HL-60/S4 (cell line): ENCODE data around the gene ZC2HC1C.

ENCODE experiments used
- in situ Hi-C: fragments of 300-500 bp; cut with MboI; formaldehyde crosslinking; loops from 2 replicates; pipeline ENCODE4 v1.14.3; 2022; ENCODE audit warnings: low sequenced_read_pairs

The ZC2HC1C gene

DNA sequence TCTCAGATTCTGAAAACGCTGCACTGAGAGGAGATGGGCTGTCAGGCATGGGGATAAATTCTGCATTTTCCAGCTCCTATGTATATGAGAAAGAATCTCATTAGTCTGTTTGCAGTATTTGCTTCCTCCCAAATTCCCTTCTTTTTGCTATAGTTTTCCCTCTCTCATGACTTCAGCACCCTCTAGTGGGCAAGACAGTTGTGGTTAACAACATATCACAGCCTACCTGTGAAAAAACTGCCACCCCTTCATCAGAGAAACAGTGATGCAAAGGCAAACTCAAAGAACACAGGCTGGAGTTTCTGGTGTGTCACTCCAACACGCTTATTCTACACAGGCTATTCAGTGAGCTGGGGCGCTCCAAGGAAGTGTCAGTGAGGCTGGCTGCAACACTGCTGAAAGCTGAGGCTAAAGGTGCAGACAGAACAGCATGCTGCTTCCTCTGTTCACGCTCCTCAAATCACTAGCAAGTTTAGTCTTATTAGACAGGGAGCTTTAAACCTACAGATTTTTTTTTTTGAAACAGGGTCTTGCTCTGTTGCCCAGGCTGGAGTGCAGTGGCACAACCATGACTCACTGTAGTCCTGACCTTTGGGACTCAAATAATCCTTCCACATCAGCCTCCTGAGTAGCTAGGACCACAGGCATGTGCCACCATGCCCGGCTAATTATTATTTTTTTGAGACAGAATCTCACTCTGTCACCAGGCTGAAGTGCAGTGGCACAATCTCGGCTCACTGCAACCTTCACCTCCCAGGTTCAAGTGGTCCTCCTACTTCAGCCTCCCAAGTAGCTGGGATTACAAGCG is 19.3 kb downstream of the ZC2HC1C start:
- in situ Hi-C loops, result loop anchor here (25.0 kb wide), 1 partner anchor 176 kb away; the partner anchor contains the start of gene RPS6KL1

DNA sequence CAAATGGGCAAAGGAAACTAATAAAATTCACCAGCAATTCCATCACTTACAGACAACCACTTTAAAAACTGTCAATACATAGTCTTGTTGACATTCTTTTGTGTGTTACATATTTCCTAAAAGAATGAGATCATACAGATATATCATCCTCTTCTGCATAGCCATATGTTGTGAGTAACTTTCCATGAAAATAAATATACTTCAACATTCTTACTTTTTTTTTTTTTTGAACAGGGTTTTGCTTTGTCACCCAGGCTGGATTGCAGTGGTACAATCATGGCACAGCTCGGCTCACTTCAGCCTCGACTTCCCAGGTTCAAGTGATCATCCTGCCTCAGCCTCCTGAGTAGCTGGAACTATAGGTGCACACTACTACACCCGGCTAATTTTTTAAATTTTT is 20.9 kb downstream of the ZC2HC1C start:
- in situ Hi-C loops, result loop anchor here (25.0 kb wide), 1 partner anchor 178 kb away; the partner anchor contains the start of gene RPS6KL1

DNA sequence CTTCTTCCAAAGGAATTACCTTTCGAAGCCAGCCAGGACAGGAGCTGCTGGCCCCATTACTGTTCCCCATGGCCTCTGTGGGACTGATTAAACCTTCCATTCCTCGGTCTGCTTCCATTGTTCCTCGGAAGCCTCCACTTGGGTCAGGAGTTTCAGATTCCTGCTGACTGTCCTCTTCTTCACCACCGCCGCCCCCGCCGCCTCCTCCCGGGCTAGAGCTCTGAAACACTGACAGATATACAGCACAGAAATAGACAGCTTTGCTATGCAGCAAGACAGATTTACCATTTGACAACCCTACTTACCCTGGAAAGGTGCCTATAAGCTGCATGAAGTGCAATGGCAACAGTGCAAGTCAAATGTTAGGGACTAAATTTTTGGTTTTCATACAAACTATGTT is 21.8 kb downstream of the ZC2HC1C start:
- in situ Hi-C loops, result loop anchor here (25.0 kb wide), 1 partner anchor 179 kb away; the partner anchor contains the start of gene RPS6KL1

DNA sequence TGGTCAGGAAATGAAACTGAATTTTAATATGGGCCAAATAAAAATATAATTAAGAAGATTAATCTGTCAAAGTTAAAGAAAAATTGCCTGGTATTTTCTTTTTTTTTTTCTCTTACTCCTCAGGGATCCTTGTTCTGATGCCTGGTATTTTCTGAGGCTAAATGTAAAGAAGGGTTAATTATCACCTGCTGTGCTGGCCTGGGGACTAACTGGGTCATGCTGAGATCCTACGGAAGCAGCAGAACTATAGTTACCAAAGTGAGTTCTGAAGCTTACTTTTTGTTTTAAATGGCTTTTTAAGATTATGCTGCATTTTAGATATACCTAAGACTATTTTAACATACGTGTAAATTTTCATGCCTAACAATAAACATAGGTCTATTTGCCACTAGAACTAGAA is 23.3 kb downstream of the ZC2HC1C start:
- in situ Hi-C loops, result loop anchor here (25.0 kb wide), 1 partner anchor 180 kb away; the partner anchor contains the start of gene RPS6KL1

DNA sequence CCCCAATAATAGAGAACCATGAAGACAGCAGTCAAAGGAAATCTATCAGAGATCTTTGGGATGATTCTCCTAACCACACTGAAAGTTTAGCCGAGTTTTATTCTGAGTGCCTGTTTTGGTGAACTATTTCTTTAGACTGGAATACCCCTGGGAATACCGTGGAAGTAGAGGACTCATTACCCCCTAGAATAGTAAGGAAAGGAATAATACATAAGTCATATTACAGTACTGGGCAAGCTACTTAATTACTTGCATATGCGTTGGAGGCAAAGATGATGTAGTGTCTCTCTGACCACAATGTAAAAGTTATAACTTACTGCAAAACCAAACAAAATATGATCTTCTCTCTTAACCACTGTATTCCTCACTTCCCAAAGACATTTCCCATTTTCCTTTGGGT is 25.5 kb downstream of the ZC2HC1C start:
- in situ Hi-C loops, result loop anchor here (25.0 kb wide), 1 partner anchor 183 kb away; the partner anchor contains the start of gene RPS6KL1

DNA sequence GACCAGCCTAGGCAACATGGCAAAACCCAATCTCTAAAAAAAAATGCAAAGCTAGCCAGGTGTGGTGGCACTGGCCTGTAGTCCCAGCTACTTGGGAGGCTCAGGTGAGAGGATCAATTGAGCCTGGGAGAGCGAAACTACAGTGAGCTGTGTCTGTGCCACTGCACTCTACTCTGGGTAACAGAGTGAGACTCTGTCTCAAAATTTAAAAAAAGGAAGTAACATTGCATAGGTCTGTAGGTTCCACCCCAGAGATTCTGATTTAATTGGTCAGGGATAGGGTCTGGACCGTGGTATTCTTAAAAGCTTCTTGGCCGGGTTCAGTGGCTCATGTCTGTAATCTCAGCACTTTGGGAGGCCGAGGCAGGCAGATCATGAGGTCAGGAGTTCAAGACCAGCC is 26.2 kb downstream of the ZC2HC1C start:
- in situ Hi-C loops, result loop anchor here (25.0 kb wide), 1 partner anchor 183 kb away; the partner anchor contains the start of gene RPS6KL1

DNA sequence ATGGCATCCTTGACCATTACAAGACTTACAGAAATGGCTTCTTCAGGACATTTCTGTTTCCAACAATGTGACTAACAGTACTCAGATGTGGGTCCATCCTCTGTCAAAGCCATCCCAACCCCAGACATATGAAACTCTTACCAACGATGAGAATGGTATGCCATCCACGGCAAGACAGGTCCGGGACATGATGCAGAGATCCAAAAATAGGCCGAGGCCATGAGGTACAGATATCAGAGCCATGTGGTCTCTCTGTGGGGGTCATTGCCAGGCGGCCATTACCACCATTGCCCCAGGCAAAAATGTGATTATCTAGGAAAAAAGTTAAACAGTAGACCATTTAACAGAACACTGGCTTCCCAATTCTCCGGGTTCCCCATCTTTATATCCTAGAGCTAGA is 27.5 kb downstream of the ZC2HC1C start:
- in situ Hi-C loops, result loop anchor here (25.0 kb wide), 1 partner anchor 185 kb away; the partner anchor contains the start of gene RPS6KL1

DNA sequence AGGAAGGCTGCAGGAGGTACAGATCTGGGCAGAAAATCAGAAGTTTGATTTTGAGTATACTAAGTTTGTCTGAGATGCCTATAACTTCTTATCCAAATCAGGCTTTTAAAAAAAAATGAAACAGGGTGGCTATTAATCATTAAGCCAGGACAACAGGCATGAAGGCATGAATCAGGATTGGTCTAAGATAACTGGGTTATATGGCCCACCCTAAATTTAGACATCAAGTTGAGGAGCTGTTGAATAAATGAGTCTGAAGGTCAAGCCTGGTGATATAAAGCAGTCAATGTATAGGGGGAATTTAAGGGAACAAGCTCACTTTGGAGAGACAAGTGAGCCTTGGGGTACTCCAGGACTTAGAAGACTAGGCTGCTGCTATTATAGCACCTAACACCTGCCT is 28.8 kb downstream of the ZC2HC1C start:
- in situ Hi-C loops, result loop anchor here (25.0 kb wide), 1 partner anchor 186 kb away; the partner anchor contains the start of gene RPS6KL1

DNA sequence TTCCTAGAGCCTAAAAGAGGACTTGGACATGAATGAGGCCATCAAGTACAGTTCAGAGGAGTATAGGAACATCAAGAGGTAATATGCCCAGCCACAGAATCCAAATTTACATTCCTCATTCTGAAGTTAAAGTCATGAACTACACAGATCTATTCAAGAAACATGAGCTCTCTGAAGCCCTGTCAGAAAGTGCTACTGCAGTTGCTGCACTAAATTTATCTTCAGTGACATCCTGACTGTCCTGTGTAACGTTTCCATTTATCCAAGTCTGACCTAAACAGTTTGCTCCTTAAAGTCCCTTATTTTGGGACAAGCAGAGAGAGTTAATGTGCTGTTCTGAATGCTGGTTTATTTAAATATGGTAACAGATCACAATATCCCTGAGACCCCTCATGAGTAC is 29.2 kb downstream of the ZC2HC1C start:
- in situ Hi-C loops, result loop anchor here (25.0 kb wide), 1 partner anchor 186 kb away; the partner anchor contains the start of gene RPS6KL1

DNA sequence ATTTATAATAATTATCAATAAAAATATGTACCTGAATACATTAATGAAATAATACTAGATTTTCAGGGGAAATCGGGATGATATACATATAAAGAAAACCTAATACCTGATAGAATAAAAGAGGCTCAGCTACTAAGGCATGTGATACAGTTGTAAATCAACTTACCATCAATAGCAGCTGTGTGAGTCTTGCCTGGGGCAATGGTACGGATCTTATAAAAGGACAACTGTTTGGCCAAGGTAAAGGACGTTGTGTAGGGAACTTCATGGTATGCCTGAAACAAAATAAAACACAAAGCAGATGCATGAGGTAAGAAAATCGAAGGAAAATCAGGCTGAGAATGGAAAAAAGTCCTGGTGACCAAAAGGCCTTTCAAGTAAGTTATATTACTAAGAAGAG is 32.0 kb downstream of the ZC2HC1C start:
- in situ Hi-C loops, result no loop called here

DNA sequence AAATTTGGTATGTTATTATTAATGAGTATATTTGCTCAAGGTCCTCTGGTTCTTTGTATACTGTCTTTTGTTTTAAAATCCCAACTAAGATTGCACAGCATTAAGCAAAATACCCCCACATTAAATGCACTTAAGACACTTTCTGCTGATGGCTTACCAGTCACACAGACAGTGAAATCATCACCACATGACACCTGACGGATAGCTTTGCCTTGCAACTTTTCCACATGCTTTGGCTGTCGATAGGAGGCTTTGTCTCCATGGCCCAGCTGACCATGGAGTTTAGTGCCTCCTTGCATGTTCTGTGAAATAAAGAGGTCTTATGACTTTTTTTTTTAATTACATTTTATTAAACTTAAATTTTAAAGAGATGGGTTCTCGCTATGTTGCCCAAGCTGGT is 37.7 kb downstream of the ZC2HC1C start:
- in situ Hi-C loops, result no loop called here

DNA sequence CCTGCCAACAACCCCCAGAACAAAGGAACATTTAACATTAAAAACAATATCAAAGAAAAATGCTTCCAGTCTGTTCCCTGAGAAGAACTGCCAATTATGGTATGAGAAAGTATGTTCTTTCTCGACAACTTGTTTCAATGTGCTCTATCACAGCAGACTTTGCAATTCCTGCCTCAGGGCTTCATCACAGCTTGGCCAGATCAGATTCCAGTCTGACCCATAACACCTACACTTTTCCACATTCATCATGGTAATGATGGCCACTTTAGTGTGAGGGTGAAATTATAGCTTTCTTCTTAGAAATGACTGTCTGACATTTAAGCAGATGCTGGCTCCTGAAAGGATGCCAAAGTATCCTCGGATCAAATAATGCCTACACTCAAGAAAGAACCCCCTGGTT is 40.4 kb downstream of the ZC2HC1C start:
- in situ Hi-C loops, result no loop called here

DNA sequence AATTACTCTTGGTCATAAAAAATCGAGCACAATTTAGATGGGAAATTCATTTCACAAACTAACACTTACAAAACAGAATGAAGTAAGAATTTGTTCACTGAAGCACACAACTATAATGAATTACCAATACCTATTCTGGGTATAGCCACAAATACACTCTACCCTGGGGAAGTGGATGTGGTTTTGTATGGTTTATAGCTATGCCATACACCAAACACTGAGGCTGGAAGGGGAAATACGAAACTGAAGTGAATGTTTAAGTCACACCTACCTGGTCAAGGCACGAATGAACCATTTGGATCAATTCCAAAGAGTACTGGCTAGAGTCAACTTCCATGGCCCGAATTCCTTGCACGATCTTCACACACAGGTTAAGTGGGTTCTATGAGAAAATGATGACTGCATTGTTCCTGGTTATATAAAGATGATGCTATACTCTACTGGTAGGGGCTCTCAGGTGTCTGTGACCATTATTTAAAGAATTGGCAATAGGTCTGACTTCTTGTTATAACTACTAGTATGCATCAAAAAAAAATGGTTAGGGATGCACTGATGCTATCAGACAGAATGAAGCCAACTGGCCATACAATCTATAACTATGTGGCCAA is 44.6 kb downstream of the ZC2HC1C start:
- in situ Hi-C loops, result no loop called here

DNA sequence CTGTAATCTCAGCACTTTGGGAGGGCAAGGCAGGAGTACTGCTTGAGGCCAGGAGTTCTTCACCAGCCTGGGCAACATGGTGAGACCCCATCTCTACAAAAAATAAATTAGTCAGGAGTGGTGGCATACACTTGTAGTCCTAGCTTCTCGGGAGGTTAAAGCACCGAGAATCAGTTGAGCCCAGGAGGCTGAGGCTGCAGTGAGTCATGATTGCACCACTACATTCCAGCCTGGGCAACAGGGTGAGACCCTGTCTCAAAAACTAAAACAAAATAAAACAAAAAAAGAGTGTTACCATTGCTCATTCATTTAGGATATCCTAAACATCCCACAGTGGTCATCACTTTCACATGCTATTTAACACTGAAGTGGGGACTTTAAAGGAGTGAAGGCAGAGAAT is 49.6 kb downstream of the ZC2HC1C start:
- in situ Hi-C loops, result no loop called here

DNA sequence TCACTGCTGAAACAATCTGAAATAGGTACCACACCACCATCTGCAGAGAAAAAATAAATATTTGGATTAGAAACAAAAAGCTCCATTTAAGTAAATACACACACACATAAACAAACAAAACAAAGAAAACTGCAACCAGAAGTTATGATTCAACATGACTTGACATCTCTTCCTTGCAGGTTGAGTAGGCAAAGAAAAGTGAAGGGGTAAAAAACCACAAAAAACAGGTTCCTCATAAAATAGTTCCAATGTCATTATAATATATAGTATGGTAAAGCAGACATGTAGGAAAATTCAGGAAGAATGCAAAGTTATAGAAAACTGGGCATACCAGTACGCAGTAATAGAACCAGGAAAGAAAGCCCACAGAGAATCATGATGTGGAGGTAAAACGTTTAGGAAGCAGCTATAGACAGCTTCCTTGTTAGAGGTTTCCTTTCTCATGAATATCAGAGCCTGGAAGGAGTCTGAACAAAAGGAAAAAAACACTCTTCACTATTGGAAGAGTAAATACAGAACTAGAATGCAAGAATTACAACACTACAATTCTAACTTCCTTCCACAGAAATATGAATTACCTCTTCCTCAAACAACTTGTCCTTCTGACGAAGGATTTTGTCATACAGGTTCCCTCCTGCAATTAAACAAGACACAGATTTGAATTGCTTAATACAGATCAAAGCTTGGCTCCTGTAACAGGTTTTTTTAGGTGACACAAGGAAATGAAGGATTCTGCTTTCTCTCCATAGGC is 51.3 kb downstream of the ZC2HC1C start:
- in situ Hi-C loops, result no loop called here

DNA sequence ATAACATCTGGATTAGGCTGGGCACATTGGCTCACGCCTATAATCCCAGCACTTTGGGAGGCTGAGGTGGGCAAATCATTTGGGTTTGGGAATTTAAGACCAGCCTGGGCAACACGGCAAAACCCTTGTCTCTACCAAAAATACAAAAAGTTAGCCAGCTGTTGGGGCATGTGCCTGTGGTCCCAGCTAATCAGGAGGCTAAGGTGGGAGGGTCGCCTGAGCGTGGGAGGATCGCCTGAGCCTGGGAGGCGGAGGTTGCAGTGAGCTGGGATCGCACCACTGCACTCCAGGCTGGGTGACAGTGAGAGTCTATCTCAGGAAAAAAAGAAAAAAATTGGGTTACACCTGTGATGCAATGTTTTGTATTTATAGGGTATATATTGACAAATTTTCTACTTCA is 52.1 kb downstream of the ZC2HC1C start:
- in situ Hi-C loops, result no loop called here

DNA sequence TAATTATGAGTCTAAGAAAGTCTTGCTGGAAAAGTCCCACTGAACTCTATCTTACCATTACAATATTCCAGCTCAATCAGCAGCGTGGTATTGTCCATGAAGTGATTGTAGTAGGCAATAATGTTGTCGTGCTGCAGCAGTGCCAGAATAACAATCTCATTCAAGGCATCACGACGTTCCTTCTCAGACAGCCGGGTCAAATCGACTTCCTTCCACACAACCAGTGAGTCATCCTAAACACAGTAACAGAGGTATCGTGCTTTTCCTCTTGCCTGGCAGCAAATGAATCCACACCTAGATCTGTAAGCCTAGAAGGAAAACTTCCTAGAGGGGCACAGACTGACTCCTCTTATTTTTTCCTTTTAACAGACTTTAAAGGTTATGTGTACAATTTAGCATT is 54.5 kb downstream of the ZC2HC1C start:
- in situ Hi-C loops, result no loop called here

DNA sequence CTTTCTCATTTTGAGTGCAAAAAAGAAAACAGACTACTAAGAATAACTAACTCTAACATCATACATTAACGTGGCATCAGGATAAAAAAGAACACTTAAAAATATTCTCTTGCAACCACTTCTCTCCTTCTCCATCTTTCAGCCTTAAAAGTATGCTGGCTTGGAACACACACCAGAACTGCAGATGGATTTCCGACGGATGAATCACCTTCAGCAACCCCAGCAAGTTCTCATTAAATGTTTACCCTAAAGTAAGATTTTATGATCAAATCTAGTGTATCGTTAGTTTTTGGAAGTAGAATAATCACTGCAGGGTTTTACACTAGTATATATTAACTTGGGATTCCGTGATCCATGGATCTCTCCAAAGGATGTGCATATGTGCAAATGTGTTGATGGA is 56.2 kb downstream of the ZC2HC1C start:
- in situ Hi-C loops, result loop anchor here (25.0 kb wide), 1 partner anchor 362 kb away; no protein-coding TSS in a partner anchor

DNA sequence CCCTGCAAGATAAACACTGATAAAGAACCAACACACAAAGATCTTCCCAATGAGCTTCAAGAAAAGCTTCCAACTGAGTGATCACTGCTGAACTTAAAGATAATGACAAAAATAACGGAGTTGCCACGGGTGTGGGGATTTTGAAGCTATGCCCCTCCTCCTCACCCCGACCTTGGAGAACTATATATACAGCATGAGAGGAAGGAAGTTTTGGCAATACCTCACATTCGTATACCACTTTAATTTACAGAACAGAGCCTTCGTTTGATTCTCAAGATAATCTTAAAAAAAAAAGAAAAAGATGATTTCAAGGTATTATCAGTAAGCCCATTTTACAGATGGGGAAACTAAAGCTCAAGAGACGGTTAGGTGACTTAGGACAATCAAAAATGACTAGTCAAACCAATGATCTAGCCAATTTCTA is 56.7 kb downstream of the ZC2HC1C start:
- in situ Hi-C loops, result loop anchor here (25.0 kb wide), 1 partner anchor 361 kb away; no protein-coding TSS in a partner anchor

DNA sequence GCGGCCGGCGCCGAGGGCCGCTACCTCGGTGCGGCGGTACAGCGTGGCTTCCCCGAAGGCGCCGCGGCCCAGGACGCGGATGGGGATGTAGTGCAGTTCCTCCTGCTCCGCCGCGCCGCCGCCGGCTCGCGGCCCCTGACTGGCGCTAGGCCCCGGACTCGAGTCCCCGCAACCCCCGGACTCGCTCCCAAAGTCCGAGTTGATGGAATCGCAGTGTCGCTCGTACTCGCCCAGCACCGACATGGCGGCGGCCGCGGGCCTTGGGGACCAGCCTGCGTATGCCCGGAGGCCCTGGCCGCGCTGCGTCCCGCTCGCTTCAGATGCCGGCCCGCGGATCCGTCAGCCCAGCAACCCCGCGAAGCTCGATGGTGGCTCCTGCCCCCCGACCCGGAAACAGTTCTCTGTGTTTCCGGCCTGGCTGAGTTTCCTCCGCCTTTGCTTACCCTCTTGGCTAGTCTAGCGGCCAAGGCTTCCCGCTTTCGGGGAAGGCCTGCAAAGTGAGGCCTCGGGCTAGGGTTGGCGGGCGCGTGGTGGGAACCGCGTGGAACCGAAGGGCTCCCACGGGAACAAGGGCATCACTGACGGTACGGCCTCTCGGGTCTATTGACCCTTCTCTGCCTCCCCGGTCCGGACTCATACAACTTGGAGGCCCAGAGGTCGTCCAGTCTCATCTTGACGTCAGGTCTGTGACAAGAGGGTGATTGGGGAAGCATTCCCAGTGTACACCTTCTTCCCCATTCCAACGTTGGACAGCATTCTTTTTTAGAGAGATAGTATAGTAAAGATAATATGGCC is 57.4 kb downstream of the ZC2HC1C start, which contains the start of gene NEK9:
Gene NEK9, minus strand, starts transcription at position 370 of the 795 bp plus-strand sequence. Its CDS starts 127 bp downstream, at position 243.
- in situ Hi-C loops, result loop anchor here (25.0 kb wide), 1 partner anchor 360 kb away; no protein-coding TSS in a partner anchor
